Stimulated activated effector memory CD8-positive, alpha-beta T cell treated with anti-CD3 and anti-CD28 coated beads, Interleukin-12 subunit alpha, Interleukin-12 subunit beta, amount 100 ng/mL, for 72 hours (primary cell): ENCODE results near the gene MAN2A1.
A peak's percentile ranks its signal among the peaks of the same experiment; 100 is the strongest.

Experiments used
- ATAC-seq: fragments of 150-1000 bp; cut with Tn5 transposase; 2 replicates; pipeline ENCODE4 v1.10.0; 2021
- DNase-seq, 2 donors: peaks; one replicate each; pipeline ENCODE4 v3.0.0; 2021 to 2022; ENCODE audit warnings: low spot score in 2 of 2
- H3K27ac Mint-ChIP-seq: one replicate; pipeline ENCODE4 v1.8.0; 2022; ENCODE audit warnings: mild to moderate bottlenecking, mixed read lengths
- H3K36me3 Mint-ChIP-seq: one replicate; pipeline ENCODE4 v1.8.0; 2022; ENCODE audit warnings: mild to moderate bottlenecking, mixed read lengths
- H3K4me1 Mint-ChIP-seq: one replicate; pipeline ENCODE4 v1.8.0; 2022; ENCODE audit warnings: mixed read lengths
- H3K4me3 Mint-ChIP-seq: one replicate; pipeline ENCODE4 v1.8.0; 2022; ENCODE audit warnings: mild to moderate bottlenecking, mixed read lengths
- H3K9me3 Mint-ChIP-seq: one replicate; pipeline ENCODE4 v1.8.0; 2022; ENCODE audit warnings: mixed read lengths

Gene MAN2A1

DNA sequence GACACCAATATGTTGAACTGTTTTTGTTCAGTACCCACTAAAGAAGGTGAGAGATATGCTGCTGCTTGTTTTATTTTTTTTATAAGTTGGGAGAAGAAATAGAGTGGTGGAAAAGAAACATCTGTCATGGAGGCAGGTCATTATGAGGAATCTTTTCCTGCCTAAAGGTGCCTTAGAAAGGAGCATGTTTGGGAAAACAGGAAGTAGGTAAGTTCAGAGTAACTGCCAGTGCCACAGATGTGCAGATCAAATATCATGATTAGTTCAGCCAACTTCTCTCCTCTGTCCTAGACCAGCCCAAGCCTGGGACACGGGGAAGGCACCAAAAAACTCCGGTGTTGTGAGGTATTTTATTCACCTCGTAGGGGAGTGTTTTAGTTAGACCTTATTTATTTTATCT is 144.2 kb downstream of the MAN2A1 start:
- H3K4me3 Mint-ChIP-seq, result no peak overlapping the region
- H3K9me3 Mint-ChIP-seq, result no peaks in the 10 kb centered on the region
- DNase-seq (no peak), ATAC-seq (no peak)
- no peak overlapping the region for H3K27ac Mint-ChIP-seq
- H3K36me3 Mint-ChIP-seq, result peaks cover 19% of the 10 kb centered on the region
- H3K4me1 Mint-ChIP-seq, result peaks cover 6% of the 10 kb centered on the region

DNA sequence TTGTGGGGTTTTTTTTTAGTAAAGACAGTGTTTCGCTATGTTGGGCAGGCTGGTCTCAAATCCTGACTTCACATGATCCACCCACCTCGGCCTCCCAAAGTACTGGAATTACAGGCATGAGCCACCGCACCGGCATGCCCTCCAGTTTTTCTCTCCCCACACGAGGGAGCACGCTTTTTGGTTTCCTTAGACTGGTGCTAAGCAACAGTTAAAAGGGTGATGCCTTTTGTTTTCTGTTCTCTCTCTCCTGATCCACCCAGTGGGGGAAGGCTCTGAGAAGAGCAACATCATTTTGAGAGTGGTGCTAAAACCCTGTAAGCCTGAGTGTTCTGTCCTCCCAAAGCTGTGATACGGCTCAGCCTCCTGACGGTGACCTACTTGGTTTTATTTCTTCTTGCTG is 146.6 kb downstream of the MAN2A1 start:
- no peak for ATAC-seq
- peaks cover 1% of the 10 kb centered on the region for H3K4me1 Mint-ChIP-seq
- no peaks in the 10 kb centered on the region for H3K9me3 Mint-ChIP-seq
- no peak overlapping the region for H3K27ac Mint-ChIP-seq
- no peak for DNase-seq
- no peak overlapping the region for H3K4me3 Mint-ChIP-seq
- peaks cover 30% of the 10 kb centered on the region for H3K36me3 Mint-ChIP-seq

DNA sequence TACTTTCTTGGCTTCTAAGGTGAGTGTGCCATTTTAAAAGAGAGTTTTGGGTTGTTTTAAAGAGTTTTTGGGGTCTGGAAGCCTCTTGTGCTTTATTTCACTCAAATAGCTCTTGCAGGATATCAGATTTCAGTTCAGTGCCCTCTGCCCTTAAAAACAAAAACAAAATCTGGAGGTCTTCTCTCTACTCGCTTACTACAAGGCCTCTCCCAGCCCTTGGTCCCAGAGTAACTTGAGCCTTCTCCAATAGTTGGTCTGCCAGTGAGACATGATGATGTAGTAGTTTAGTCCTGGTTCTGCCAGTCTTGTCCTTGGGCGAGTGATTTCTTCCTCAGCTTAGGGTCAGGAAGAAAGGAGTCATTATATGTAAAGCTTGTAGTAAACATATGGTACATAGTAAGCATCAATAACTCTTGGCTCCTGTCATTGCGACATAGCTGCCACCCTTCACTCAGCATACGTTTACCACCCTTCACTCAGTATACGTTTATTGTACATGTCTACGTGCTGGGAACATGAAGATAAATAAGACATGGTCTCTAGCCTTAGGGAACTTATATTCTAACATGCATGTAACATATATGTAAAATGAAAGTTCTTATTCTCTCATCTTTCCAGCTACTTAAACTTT is 147.6 kb downstream of the MAN2A1 start:
- Mint-ChIP-seq H3K36me3 (peaks cover 37% of the 10 kb centered on the region), H3K27ac (no peak overlapping the region), H3K4me3 (no peak overlapping the region), H3K4me1 (no peaks in the 10 kb centered on the region), H3K9me3 (no peaks in the 10 kb centered on the region)
- ATAC-seq, result no peak
- DNase-seq, result no peak

DNA sequence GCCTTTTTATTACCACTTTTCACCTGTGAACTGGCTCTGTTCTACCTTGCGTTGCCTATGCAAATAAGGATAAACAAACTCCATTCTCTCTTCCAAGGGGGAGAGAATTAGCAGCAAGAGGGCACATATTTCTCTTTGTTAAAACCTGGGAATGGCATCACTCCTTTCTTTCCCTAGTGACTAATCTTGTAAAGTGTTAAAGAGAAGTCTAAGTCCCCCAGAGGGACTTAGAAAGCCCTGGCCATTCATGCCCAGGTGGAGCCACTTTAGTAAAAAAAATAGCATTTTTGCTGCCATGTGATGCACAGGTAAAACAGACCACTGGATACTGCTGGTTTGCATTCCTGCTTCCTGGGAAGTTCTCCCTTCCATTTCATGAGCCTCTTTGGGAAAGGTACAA is 148.4 kb downstream of the MAN2A1 start:
- Mint-ChIP-seq H3K9me3 (no peaks in the 10 kb centered on the region), H3K27ac (no peak overlapping the region), H3K4me1 (no peaks in the 10 kb centered on the region), H3K36me3 (peaks cover 45% of the 10 kb centered on the region), H3K4me3 (no peak overlapping the region)
- no peak for DNase-seq
- ATAC-seq, result no peak

DNA sequence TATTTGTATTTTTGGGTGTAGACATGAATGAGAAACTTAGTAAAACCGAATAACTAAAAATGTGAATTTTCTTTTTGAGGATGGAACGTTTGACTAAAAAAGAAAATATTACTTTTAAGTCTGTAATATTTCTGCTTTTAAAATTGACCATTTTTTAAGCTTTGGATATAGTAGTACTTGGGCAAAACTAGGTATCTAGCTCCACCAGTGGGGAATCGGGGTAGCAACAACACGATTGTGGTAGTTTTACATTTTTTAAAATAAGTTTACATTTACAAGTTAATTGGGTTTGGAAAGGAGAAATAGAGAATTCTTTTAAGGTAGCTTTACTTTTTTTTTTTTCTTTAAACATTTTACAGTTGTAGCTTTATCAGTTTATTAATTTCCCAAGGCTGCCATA is 154.4 kb downstream of the MAN2A1 start:
- H3K27ac Mint-ChIP-seq, result no peak overlapping the region
- ATAC-seq (no peak), DNase-seq (no peak)
- H3K36me3 Mint-ChIP-seq, result peaks cover 88% of the 10 kb centered on the region
- H3K4me3 Mint-ChIP-seq, result no peak overlapping the region
- peaks cover 6% of the 10 kb centered on the region for H3K9me3 Mint-ChIP-seq
- peaks cover 10% of the 10 kb centered on the region for H3K4me1 Mint-ChIP-seq

GRCh38 chr5:109844695-109845094 is 155.0 kb downstream of the MAN2A1 start:
- H3K27ac Mint-ChIP-seq, result no peak overlapping the region
- no peak overlapping the region for H3K4me3 Mint-ChIP-seq
- peaks cover 16% of the 10 kb centered on the region for H3K4me1 Mint-ChIP-seq
- DNase-seq, result no peak
- peaks cover 6% of the 10 kb centered on the region for H3K9me3 Mint-ChIP-seq
- H3K36me3 Mint-ChIP-seq, result peaks cover 87% of the 10 kb centered on the region
- ATAC-seq, result no peak

DNA sequence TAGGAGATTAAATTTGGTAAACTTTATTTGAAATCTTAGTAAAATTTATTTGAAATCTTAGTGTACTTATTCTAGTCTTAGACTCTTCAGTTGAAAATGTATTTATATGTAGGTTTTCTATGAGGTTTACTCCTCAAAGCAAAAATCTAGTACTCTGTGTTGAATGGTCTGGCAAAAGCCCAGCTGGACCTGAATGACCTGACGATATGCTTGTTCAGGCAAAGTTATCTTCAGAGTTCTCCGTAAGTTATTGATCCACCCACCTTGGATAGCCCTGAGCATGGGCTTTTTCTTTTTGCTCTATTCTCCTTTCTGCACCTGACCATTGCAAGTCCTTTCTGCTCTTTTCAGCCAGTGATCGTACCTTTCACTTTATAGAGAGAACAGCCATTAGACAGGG is 158.4 kb downstream of the MAN2A1 start:
- Mint-ChIP-seq H3K9me3 (peaks cover 6% of the 10 kb centered on the region), H3K4me3 (no peak overlapping the region), H3K27ac (peak overlapping the region; percentile 47), H3K4me1 (peaks cover 29% of the 10 kb centered on the region), H3K36me3 (peaks cover 71% of the 10 kb centered on the region)
- ATAC-seq (no peak), DNase-seq (no peak)

DNA sequence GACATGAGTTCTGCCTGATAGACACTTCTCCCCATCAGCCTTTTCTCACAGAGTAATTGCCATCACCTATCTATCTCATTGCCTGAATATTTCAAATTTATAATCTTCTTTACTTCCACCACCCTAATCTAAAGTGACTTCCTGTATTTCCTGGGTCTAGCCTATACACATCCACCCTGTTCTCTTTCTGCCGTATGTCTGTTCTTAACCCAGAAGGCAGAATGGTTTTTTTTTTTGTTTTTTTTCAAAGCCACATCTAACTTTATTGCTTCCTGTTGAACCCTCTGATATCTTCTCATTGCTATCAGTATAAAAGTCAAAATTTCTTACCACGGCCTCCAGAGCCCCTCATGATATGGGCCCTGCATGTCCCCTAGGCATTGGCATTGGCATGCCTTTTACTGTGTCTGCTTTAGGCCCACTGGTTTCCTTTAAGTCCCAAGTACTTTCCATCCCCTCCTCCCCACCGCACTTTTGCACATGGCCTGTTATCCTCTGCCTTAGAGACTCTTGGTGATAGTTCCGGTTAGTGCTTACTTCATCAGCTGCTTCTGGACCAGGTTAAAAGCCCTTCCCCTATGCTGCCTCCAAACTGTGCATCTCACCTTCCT is 159.9 kb downstream of the MAN2A1 start:
- peaks cover 57% of the 10 kb centered on the region for H3K36me3 Mint-ChIP-seq

DNA sequence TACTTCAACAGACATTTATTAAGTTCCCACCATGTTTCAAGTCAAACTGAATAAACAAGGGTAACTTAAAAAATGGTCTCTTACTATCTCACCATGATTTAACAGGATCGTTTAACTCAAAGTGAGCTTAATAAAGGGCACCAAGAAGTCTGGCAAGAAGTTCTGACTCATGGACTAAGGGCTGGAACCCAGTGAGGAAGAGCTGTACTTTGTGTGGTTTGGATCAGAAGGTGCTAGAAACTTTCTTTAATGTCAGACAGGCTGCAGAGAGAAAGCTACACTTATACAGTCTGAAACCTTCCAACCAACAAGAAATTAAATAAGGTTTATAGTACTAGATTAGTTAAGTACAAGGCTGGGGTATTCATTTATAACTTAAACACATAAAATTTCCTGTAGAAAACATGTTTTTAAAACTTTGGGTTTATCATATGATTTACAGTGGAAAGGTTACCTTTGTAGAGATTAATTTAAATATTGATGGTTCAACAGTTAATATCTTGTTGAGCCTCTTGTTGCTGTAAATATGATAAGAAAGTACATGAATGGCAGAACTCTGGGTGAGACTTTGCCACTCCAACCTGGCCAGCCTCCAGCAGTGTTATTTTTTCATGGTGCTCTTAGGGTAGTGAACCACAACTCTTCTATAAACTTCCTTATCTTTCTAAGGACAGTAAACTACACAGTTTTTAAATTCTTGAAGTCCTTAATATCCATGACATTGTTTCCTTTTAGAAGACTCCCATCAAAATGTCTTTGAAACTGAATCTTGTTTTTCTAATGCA is 162.8 kb downstream of the MAN2A1 start:
- Mint-ChIP-seq H3K4me3 (no peak overlapping the region), H3K36me3 (peaks cover 43% of the 10 kb centered on the region), H3K27ac (no peak overlapping the region), H3K9me3 (peaks cover 6% of the 10 kb centered on the region), H3K4me1 (peaks cover 49% of the 10 kb centered on the region)
- peak; percentile 93 for ATAC-seq
- no peak for DNase-seq

More for the DNA sequence above, 159.9 kb downstream of the MAN2A1 start:
- DNase-seq (no peak), ATAC-seq (no peak)
- Mint-ChIP-seq H3K4me3 (no peak overlapping the region), H3K27ac (peak overlapping the region; percentile 47), H3K4me1 (peaks cover 29% of the 10 kb centered on the region), H3K9me3 (peaks cover 6% of the 10 kb centered on the region)

GRCh38 chr5:109853377-109853776 is 163.7 kb downstream of the MAN2A1 start:
- ATAC-seq (no peak), DNase-seq (no peak)
- H3K4me3 Mint-ChIP-seq, result no peak overlapping the region
- H3K27ac Mint-ChIP-seq, result no peak overlapping the region
- peaks cover 5% of the 10 kb centered on the region for H3K9me3 Mint-ChIP-seq
- H3K4me1 Mint-ChIP-seq, result peaks cover 54% of the 10 kb centered on the region
- peaks cover 35% of the 10 kb centered on the region for H3K36me3 Mint-ChIP-seq

DNA sequence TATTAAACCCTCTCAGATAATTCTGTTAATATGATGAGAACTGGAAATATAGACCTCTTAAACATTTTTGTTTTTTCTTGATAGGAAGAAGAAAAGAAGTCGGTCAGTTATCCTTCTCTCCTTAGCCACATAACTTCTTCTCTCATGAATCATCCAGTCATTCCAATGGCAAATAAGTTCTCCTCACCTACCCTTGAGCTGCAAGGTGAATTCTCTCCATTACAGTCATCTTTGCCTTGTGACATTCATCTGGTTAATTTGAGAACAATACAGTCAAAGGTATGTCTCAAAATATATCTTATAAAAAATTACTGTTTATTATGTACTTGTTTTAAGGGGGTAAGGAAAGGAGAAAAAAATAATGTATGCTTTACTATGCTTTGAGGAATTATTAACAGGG is 165.3 kb downstream of the MAN2A1 start:
- Mint-ChIP-seq H3K27ac (no peak overlapping the region), H3K4me1 (peaks cover 48% of the 10 kb centered on the region), H3K4me3 (no peak overlapping the region), H3K36me3 (peaks cover 31% of the 10 kb centered on the region), H3K9me3 (no peaks in the 10 kb centered on the region)
- DNase-seq (no peak), ATAC-seq (no peak)

DNA sequence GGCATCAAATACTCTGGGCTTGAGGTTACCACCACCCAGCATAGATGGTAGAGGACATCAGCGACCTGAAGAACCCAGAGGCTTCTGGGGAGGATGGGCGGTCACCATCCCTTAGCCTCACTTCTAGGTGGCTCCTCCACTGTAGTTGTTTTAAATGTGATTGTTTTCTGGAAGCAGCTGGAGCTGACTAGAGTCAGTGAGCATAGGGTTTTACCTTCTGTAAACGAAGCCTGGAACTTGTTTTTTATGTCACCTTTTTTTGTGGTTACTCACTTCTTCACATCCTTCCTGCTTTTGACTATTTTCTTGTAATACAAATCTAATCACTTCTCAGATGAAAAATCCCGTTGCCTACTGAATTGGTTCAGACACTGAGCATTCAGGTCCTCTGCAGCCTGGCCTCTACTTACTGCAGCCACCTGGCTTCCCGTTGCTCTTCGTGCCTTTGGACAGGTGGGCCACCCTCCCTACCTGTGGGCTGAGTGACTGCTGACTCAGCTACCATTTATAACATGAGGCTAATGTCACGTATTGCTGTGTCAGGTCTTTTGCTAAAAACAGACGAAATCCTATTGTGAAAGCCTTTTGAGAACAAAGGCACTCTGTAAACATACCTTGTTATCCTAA is 167.8 kb downstream of the MAN2A1 start:
- H3K9me3 Mint-ChIP-seq, result no peaks in the 10 kb centered on the region
- peaks cover 41% of the 10 kb centered on the region for H3K4me1 Mint-ChIP-seq
- DNase-seq (peak in 1 of 2 donors; percentile 52), ATAC-seq (peak; percentile 72)
- peaks cover 28% of the 10 kb centered on the region for H3K36me3 Mint-ChIP-seq
- peak overlapping the region; percentile 47 for H3K4me3 Mint-ChIP-seq
- peak overlapping the region; percentile 84 for H3K27ac Mint-ChIP-seq

- Mint-ChIP-seq H3K4me1 (peaks cover 49% of the 10 kb centered on the region), H3K4me3 (no peak overlapping the region), H3K27ac (no peak overlapping the region), H3K9me3 (no peaks in the 10 kb centered on the region), H3K36me3 (peaks cover 28% of the 10 kb centered on the region)
- DNase-seq (no peak), ATAC-seq (no peak)
These were observed 169.8 kb downstream of the MAN2A1 start for GRCh38 chr5:109859537-109859936.

DNA sequence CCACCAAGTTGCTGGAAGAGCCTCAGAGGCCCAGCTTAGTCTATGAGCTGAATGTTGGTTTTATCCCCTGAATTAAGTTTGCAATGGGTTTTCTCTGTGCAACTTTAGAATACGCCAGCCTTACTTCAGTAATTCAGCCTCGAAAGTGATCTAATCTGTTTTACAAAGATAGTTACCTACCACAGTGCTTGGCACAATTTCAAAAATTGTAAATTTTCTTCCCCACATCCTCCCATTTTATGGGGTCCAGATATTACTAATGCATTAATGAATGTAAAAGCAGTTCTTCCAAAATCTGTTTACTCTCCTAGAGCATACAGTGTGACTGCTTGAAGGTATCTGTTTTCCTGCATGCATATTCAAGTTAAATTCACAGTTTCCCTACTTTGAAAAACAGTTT is 172.6 kb downstream of the MAN2A1 start:
- DNase-seq (no peak), ATAC-seq (no peak)
- no peak overlapping the region for H3K27ac Mint-ChIP-seq
- no peaks in the 10 kb centered on the region for H3K9me3 Mint-ChIP-seq
- peaks cover 40% of the 10 kb centered on the region for H3K36me3 Mint-ChIP-seq
- H3K4me1 Mint-ChIP-seq, result peaks cover 31% of the 10 kb centered on the region
- H3K4me3 Mint-ChIP-seq, result no peak overlapping the region

DNA sequence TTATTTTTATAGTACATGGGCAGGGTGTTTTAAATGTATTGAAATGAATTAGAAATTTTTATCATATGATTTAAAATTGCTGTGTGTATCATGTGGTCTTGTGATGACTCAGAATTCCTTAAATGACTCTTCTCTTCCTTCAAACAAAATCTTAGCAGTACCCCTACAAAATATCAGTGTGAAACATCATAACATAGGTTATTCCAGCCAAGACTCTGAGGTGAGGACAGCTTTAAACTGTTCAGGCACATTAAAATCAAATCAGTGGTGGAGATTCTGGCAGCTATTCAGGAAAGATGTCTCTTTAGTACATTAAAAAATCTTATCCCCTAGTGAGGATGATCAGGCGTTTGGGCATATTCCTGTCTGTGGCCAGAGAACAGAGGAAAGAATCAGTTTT is 174.0 kb downstream of the MAN2A1 start:
- no peak overlapping the region for H3K4me3 Mint-ChIP-seq
- ATAC-seq (peak; percentile 93), DNase-seq (no peak)
- no peak overlapping the region for H3K27ac Mint-ChIP-seq
- H3K4me1 Mint-ChIP-seq, result peaks cover 20% of the 10 kb centered on the region
- H3K36me3 Mint-ChIP-seq, result peaks cover 54% of the 10 kb centered on the region
- no peaks in the 10 kb centered on the region for H3K9me3 Mint-ChIP-seq
